Nephron progenitor cell (in vitro differentiated cells): ENCODE measurements around the gene SYT7.
A peak's percentile ranks its signal among the peaks of the same experiment; 100 is the strongest.
"Not testable (repeated sequence)": the region's sequence is repeated elsewhere in the genome, so short reads cannot be mapped to it uniquely, and the experiment has no call there.

ENCODE experiments used
- DNase-seq: peaks from one replicate; pipeline ENCODE4 v3.0.0; 2021
- H3K27ac Mint-ChIP-seq: 2 replicates; pipeline ENCODE4 v1.8.0; 2021; ENCODE audit warnings: mild to moderate bottlenecking, moderate library complexity, mixed read lengths
- H3K27me3 Mint-ChIP-seq: 2 replicates; pipeline ENCODE4 v1.8.0; 2021; ENCODE audit warnings: mild to moderate bottlenecking, low read depth, mixed read lengths; ENCODE audit not compliant: poor library complexity
- H3K36me3 Mint-ChIP-seq: 2 replicates; pipeline ENCODE4 v1.8.0; 2021; ENCODE audit warnings: low read depth, mixed read lengths
- H3K4me1 Mint-ChIP-seq: 2 replicates; pipeline ENCODE4 v1.8.0; 2021; ENCODE audit warnings: mixed read lengths
- H3K4me3 Mint-ChIP-seq: 2 replicates; pipeline ENCODE4 v1.8.0; 2021; ENCODE audit warnings: mild to moderate bottlenecking, moderate library complexity, mixed read lengths
- H3K9me3 Mint-ChIP-seq: 2 replicates; pipeline ENCODE4 v1.8.0; 2021; ENCODE audit warnings: mild to moderate bottlenecking, moderate library complexity, mixed read lengths
- CTCF ChIP-seq: fragments of 200-600 bp; sonication (generic); IDR thresholded peaks from 2 replicates; pipeline ENCODE4 v1.5.0; 2021; ENCODE audit warnings: antibody characterized with exemption

Gene SYT7

GRCh38 chr11:61485080-61485479 lies 95.8 kb downstream of the SYT7 start:
- peaks cover 3% of the 10 kb centered on the region for H3K27me3 Mint-ChIP-seq
- peaks cover 96% of the 10 kb centered on the region for H3K4me1 Mint-ChIP-seq
- no peak overlapping the region for H3K4me3 Mint-ChIP-seq

DNA sequence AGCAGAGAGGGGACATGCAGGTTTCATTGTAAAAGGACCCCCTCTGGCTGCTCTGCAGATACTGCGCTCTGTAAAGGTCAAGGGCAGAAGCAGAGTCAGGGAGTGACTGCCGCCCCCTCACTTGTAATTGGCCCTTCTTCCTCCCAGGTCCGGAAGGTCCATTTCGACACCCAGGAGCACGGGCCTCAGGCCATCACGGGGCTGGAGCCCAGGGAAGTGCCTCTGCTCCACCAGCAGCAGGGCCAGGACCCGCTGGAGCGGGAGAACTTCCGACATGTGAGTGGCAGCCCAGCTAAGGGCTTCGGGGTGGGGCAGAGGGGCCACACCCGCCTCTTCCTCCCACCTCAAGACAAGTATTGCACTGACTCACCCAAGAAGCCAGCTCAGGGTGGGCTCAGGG lies 96.3 kb downstream of the SYT7 start:
- peaks cover 3% of the 10 kb centered on the region for H3K27me3 Mint-ChIP-seq
- no peak for DNase-seq

More at GRCh38 chr11:61485080-61485479, 95.8 kb downstream of the SYT7 start:
- no peaks in the 10 kb centered on the region for H3K9me3 Mint-ChIP-seq
- no peak for TF ChIP-seq CTCF
- H3K36me3 Mint-ChIP-seq: peaks cover 5% of the 10 kb centered on the region
- DNase-seq: no peak
- no peak overlapping the region for H3K27ac Mint-ChIP-seq

DNA sequence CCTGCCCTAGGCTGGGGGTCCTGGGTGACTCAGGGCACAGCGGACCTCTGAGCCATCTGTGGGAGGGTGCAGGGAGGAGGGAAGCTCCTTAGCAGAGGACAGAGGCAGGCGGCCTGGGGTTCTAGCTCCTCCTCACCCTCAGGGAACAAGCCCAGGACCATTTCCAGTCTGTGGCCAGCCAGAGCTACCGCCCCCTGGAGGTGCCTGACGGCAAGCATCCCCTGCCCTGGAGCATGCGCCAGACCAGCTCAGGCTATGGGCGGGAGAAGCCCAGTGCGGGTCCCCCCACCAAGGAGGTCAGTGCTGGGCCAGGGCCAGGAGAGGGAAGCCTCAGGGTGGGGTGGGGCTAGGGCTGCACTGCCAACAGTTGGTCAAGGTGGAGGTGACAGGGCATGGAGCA lies 98.4 kb downstream of the SYT7 start:
- Mint-ChIP-seq H3K27me3 (peaks cover 7% of the 10 kb centered on the region), H3K4me1 (peaks cover 77% of the 10 kb centered on the region), H3K27ac (no peak overlapping the region), H3K9me3 (no peaks in the 10 kb centered on the region), H3K4me3 (peak overlapping the region; percentile 48), H3K36me3 (peaks cover 5% of the 10 kb centered on the region)
- peak; percentile 66 for DNase-seq
- peak; percentile 55 for TF ChIP-seq CTCF

More for the DNA sequence above, 96.3 kb downstream of the SYT7 start:
- no peak overlapping the region for H3K4me3 Mint-ChIP-seq
- no peak overlapping the region for H3K27ac Mint-ChIP-seq
- TF ChIP-seq CTCF: no peak
- H3K36me3 Mint-ChIP-seq: peaks cover 5% of the 10 kb centered on the region
- H3K4me1 Mint-ChIP-seq: peaks cover 92% of the 10 kb centered on the region
- H3K9me3 Mint-ChIP-seq: no peaks in the 10 kb centered on the region

DNA sequence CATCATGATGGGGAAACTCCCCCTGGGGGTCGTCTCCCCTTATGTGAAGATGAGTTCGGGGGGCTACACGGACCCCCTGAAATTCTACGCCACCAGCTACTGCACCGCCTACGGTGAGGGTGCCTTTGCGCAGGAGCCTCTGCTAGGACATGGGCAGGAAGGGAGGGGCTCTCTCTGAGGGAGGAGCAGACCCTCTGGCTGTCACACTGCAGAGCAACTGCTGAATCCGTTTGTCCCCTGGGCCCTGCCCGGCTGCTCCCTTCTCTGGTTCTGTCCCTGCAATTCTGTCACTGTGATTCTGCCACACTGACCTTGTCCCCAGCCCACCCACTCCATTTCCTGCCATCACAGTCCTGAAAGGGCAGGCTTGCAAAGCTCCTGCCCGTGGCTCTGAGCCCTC lies 99.1 kb downstream of the SYT7 start:
- H3K27ac Mint-ChIP-seq: peak overlapping the region; percentile 66
- peaks cover 7% of the 10 kb centered on the region for H3K27me3 Mint-ChIP-seq
- DNase-seq: peak; percentile 28
- H3K4me1 Mint-ChIP-seq: peaks cover 70% of the 10 kb centered on the region
- H3K4me3 Mint-ChIP-seq: peak overlapping the region; percentile 62
- H3K9me3 Mint-ChIP-seq: no peaks in the 10 kb centered on the region
- no peak for TF ChIP-seq CTCF
- H3K36me3 Mint-ChIP-seq: no peaks in the 10 kb centered on the region

DNA sequence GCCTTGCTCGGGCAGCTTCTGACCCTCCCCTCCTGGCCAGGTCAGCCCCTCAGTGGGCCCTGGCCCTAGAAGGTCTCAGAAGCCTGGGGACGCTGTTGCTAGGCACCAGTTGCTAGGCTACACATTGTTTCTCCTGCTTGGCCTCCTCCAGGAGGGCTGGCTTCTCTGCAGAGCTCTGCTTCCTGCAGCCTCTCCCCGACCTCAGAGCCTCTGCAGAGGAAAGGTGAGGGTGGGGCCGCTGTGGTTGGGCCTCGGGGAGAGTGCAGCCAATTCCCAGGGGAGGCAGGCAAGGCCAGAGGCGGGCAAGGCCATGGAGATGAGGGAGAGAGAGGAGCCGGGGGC lies 99.9 kb downstream of the SYT7 start:
- Mint-ChIP-seq H3K4me3 (peak overlapping the region; percentile 43), H3K27ac (peak overlapping the region; percentile 96), H3K9me3 (no peaks in the 10 kb centered on the region), H3K4me1 (peaks cover 62% of the 10 kb centered on the region), H3K27me3 (peaks cover 7% of the 10 kb centered on the region), H3K36me3 (no peaks in the 10 kb centered on the region)
- peak; percentile 89 for DNase-seq
- TF ChIP-seq CTCF: no peak

DNA sequence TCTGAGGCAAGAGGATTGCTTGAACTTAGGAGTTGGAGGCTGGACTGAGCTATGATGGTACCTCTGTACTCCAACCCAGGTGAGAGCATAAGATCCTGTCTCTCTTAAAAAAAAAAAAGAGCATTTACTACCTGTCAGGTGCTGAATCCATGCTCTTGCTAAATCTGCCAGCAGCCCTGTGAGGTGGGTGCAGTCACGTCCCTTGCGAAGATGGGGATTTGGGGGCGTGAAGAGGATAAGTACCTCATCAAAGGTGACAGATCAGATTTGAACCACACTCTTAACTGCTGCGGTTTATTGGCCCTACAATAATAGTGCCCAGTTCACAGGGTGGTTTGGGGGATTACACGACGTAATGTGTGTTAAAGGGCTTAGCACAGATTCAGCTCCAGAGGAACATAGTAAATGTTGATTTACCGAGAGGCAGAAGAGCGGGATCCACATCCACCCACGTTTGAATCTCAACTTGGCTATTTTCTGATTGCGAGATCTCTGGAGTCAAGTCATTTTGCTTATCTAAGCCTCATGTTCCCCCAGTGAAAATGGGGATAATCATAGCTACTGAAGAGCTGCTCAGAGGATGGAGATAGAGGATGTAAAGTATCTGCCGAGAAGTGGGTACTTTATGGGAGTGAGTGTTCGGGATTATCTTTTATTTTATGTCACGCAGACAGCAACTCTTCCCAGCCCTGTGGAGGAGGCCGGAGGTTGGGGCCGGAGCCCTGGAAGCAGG lies 100.4 kb downstream of the SYT7 start:
- Mint-ChIP-seq H3K4me1 (peaks cover 58% of the 10 kb centered on the region), H3K27me3 (peaks cover 7% of the 10 kb centered on the region), H3K27ac (peak overlapping the region; percentile 40), H3K9me3 (no peaks in the 10 kb centered on the region), H3K36me3 (no peaks in the 10 kb centered on the region), H3K4me3 (peak overlapping the region; percentile 39)
- TF ChIP-seq CTCF: no peak
- DNase-seq: no peak

GRCh38 chr11:61479360-61480058 lies 101.4 kb downstream of the SYT7 start:
- peaks cover 49% of the 10 kb centered on the region for H3K4me1 Mint-ChIP-seq
- not testable (repeated sequence) for H3K36me3 Mint-ChIP-seq, H3K27ac Mint-ChIP-seq, H3K9me3 Mint-ChIP-seq, H3K27me3 Mint-ChIP-seq, DNase-seq, H3K4me3 Mint-ChIP-seq
